B cell (primary cell): ENCODE results near the gene IL17RC. TPM values are rescaled to one million over a fixed set of nuclear protein-coding genes. Genes with fewer than 3 reads are reported as not detected.

Experiments used
- ATAC-seq: fragments of 200-7000 bp; cut with Tn5 transposase; one replicate; pipeline ENCODE4 v1.10.0; 2021; ENCODE audit warnings: low read depth, mild to moderate bottlenecking, moderate number of reproducible peaks, moderate library complexity
- CTCF ChIA-PET: fragments of 350-600 bp; sonication (Branson Sonifier 250); formaldehyde crosslinking; loops from one replicate; lab custom pipeline; 2021; ENCODE audit warnings: antibody characterized with exemption, inconsistent platforms; lab: Charles Lee
- POLR2A ChIA-PET: fragments of 350-600 bp; sonication (Branson Sonifier 250); formaldehyde crosslinking; loops from one replicate; lab custom pipeline; 2021; ENCODE audit warnings: antibody characterized with exemption; lab: Charles Lee
- DNase-seq: peaks from one replicate; pipeline ENCODE4 v3.0.0; 2013
- H2AFZ ChIP-seq: 2 replicates; pipeline ENCODE4 v1.6.1; 2012; ENCODE audit warnings: mild to moderate bottlenecking, low read depth, low read length; ENCODE audit not compliant: insufficient read depth, poor library complexity, severe bottlenecking
- H3K27ac ChIP-seq, 2 donors: 1 replicate in 1 of 2; 2 replicates in 1 of 2; pipeline ENCODE4 v1.5.1; 2012 to 2013; ENCODE audit warnings: low read length in 2 of 2, mild to moderate bottlenecking in 2 of 2, moderate library complexity in 1 of 2
- H3K27me3 ChIP-seq, 4 experiments: fragments of 200-600 bp in 1 of 4; sonication (generic) in 1 of 4; replicated peaks in 1 of 4; 1 replicate in 2 of 4; 2 replicates in 2 of 4; pipeline versions ENCODE4 v1.6.1 to v1.7.0; 2013 to 2016; ENCODE audit warnings: low read length in 3 of 4, mild to moderate bottlenecking in 2 of 4, mixed read lengths in 1 of 4, moderate library complexity in 1 of 4; ENCODE audit not compliant: insufficient read depth in 4 of 4, control insufficient read depth in 3 of 4; ENCODE audit errors: control extremely low read depth in 1 of 4
- H3K36me3 ChIP-seq, 2 experiments: replicated peaks in 1 of 2; 1 replicate in 1 of 2; 2 replicates in 1 of 2; pipeline versions ENCODE4 v1.6.1 to v1.7.1; 2013; ENCODE audit warnings: low read length in 1 of 2; ENCODE audit not compliant: insufficient read depth in 2 of 2, control insufficient read depth in 1 of 2; ENCODE audit errors: control extremely low read depth in 1 of 2, extremely low read depth in 1 of 2
- H3K4me1 ChIP-seq, 2 donors: fragments of 200-600 bp in 1 of 2; sonication (generic) in 1 of 2; 1 replicate in 1 of 2; 2 replicates in 1 of 2; pipeline versions ENCODE4 v1.5.1 to v1.6.1; 2013 to 2017; ENCODE audit warnings: low read length in 2 of 2; ENCODE audit not compliant: control insufficient read depth in 2 of 2, insufficient read depth in 2 of 2
- H3K4me2 ChIP-seq: replicated peaks from 2 replicates; pipeline ENCODE3; 2012; ENCODE audit warnings: mild to moderate bottlenecking, low read depth, low read length; ENCODE audit not compliant: poor library complexity, severe bottlenecking
- H3K4me3 ChIP-seq, 5 experiments: fragments of 200-600 bp in 1 of 5; sonication (generic) in 1 of 5; 1 replicate in 3 of 5; 2 replicates in 2 of 5; pipeline versions ENCODE4 v1.5.1 to v1.7.0; 2011 to 2016; ENCODE audit warnings: low read length in 4 of 5, mild to moderate bottlenecking in 4 of 5, low read depth in 2 of 5, control low read depth in 1 of 5, moderate library complexity in 1 of 5; ENCODE audit not compliant: insufficient read depth in 1 of 5; ENCODE audit errors: control extremely low read depth in 1 of 5, extremely low read depth in 1 of 5
- H3K79me2 ChIP-seq: fragments of 200-600 bp; sonication (generic); one replicate; pipeline ENCODE4 v1.6.0; 2016; ENCODE audit warnings: low read length; ENCODE audit not compliant: control insufficient read depth, insufficient read depth
- H3K9ac ChIP-seq: fragments of 200-600 bp; sonication (generic); 2 replicates; pipeline ENCODE4 v1.6.1; 2017; ENCODE audit warnings: mild to moderate bottlenecking, low read length, moderate library complexity
- H3K9me3 ChIP-seq, 3 donors: one replicate each; pipeline versions ENCODE4 v1.6.1 to v1.7.1; 2013; ENCODE audit warnings: low read length in 2 of 3; ENCODE audit not compliant: control insufficient read depth in 2 of 3, insufficient read depth in 1 of 3; ENCODE audit errors: control extremely low read depth in 1 of 3
- H4K20me1 ChIP-seq: 2 replicates; pipeline ENCODE4 v1.6.0; 2012; ENCODE audit warnings: mild to moderate bottlenecking, low read length; ENCODE audit not compliant: insufficient read depth, control insufficient read depth, poor library complexity, severe bottlenecking
- H3K27ac Mint-ChIP-seq: one replicate; pipeline ENCODE4 v1.8.0; 2021; ENCODE audit warnings: mixed read lengths
- H3K27me3 Mint-ChIP-seq: one replicate; pipeline ENCODE4 v1.8.0; 2021; ENCODE audit warnings: mixed read lengths
- H3K4me1 Mint-ChIP-seq: one replicate; pipeline ENCODE4 v1.8.0; 2021; ENCODE audit warnings: mixed read lengths
- H3K4me3 Mint-ChIP-seq: one replicate; pipeline ENCODE4 v1.8.0; 2021; ENCODE audit warnings: mixed read lengths
- H3K9me3 Mint-ChIP-seq: one replicate; pipeline ENCODE4 v1.8.0; 2022; ENCODE audit warnings: mixed read lengths; ENCODE audit not compliant: insufficient read depth
- EZH2 ChIP-seq: IDR thresholded peaks from 2 replicates; pipeline ENCODE4 v1.6.1; 2012; ENCODE audit warnings: borderline replicate concordance, low read depth, mild to moderate bottlenecking, moderate library complexity, low read length; ENCODE audit not compliant: insufficient read depth, poor library complexity, severe bottlenecking
- WGBS: methylation state at CpG from one replicate; pipeline ENCODE4 v1.1.5; 2013; ENCODE audit warnings: missing lambda C conversion rate; ENCODE audit not compliant: insufficient coverage; 5-methylcytosine and 5-hydroxymethylcytosine counted together
- intact Hi-C: fragments of 100-400 bp; cut with micrococcal nuclease; formaldehyde crosslinking; loops from one replicate; pipeline ENCODE4 v1.10.0; 2022
- polyA plus RNA-seq: library from polyadenylated mRNA; depleted of rRNA; stranded (reverse); fragments of >200 nt; gene quantifications from 2 replicates; pipeline ENCODE4 v1.2.3, GENCODE V29; 2012
- total RNA-seq, 2 donors: library from RNA; stranded (reverse); fragments of 120-200 nt in 1 of 2; gene quantifications; 1 replicate in 1 of 2; 2 replicates in 1 of 2; pipeline versions ENCODE4 v1.2.3 to v1.2.4, GENCODE V29; 2013 to 2022
- TF ChIP-seq, protein P1 (sequence below): fragments of 200-600 bp; IDR thresholded peaks from one replicate; pipeline ENCODE4 v1.8.0; 2022; ENCODE audit warnings: antibody characterized with exemption, mild to moderate bottlenecking

Gene IL17RC
- total and polyA plus RNA-seq, 2 donors (not counting 1 experiment from before 2014, with no cell fraction given): 0.25 to 0.98 TPM

DNA sequence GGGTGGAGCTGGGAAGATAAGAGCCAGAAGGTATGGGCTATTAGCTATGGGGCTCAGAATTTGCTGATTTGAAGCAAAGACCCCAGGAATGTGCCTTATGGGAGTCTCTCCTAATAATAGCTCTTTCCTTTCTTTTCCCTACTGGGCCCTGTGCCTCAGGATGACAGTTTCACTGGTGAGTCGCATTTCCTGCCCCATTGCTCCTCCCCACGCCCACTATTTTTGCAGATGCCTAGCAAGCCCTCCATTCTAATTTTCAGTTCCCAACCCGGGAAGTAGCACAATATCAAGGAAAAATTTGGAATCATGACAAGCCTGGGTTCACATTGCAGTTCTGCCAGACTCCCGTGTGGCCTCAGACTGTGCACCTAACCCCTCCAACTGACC is 13.7 kb upstream of the IL17RC start:
- Mint-ChIP-seq H3K4me1 (no peaks in the 10 kb centered on the region), H3K27ac (no peak overlapping the region), H3K9me3 (no peaks in the 10 kb centered on the region), H3K4me3 (no peak overlapping the region), H3K27me3 (peaks cover 4% of the 10 kb centered on the region)
- DNase-seq (no peak), ATAC-seq (no peak)
- ChIA-PET CTCF (no interaction called here), POLR2A (no interaction called here)
- TF ChIP-seq, protein P1, sequence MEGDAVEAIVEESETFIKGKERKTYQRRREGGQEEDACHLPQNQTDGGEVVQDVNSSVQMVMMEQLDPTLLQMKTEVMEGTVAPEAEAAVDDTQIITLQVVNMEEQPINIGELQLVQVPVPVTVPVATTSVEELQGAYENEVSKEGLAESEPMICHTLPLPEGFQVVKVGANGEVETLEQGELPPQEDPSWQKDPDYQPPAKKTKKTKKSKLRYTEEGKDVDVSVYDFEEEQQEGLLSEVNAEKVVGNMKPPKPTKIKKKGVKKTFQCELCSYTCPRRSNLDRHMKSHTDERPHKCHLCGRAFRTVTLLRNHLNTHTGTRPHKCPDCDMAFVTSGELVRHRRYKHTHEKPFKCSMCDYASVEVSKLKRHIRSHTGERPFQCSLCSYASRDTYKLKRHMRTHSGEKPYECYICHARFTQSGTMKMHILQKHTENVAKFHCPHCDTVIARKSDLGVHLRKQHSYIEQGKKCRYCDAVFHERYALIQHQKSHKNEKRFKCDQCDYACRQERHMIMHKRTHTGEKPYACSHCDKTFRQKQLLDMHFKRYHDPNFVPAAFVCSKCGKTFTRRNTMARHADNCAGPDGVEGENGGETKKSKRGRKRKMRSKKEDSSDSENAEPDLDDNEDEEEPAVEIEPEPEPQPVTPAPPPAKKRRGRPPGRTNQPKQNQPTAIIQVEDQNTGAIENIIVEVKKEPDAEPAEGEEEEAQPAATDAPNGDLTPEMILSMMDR: no peak
- no peak for TF ChIP-seq EZH2
- no peak overlapping the region for H3K4me2 ChIP-seq
- WGBS: 31% methylated on average over 3 of the region's 4 CpGs
- H3K4me1 ChIP-seq: no peaks in the 10 kb centered on the region
- no peak overlapping the region for H3K4me3 ChIP-seq
- no peak overlapping the region for H2AFZ ChIP-seq
- no peaks in the 10 kb centered on the region for H3K27me3 ChIP-seq
- peaks cover 20% of the 10 kb centered on the region for H3K79me2 ChIP-seq
- H3K9ac ChIP-seq: no peak overlapping the region
- H3K36me3 ChIP-seq: no peaks in the 10 kb centered on the region
- no peak overlapping the region for H3K27ac ChIP-seq
- H4K20me1 ChIP-seq: no peaks in the 10 kb centered on the region
- H3K9me3 ChIP-seq: no peaks in the 10 kb centered on the region
- intact Hi-C loops: no loop called here

DNA sequence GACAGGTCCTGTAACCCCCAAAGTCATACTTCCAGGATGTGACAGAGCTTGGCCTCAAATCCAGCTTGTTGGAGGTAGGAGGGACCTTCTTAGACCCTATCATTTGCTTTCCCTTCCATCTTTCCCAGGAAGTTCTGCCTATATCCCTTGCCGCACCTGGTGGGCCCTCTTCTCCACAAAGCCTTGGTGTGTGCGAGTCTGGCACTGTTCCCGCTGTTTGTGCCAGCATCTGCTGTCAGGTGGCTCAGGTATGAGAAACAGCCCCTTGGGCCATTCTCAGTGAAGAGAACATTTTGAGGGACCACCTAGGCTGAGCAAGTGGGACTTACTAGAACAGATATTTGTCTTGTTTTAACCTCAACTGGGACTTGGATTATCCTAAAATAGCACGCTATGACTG is 13.0 kb upstream of the IL17RC start:
- Histone ChIP-seq H3K27ac (no peak overlapping the region), H3K4me3 (no peak overlapping the region), H3K4me2 (no peak overlapping the region), H4K20me1 (no peaks in the 10 kb centered on the region), H3K79me2 (peaks cover 14% of the 10 kb centered on the region), H3K36me3 (no peaks in the 10 kb centered on the region), H3K4me1 (no peaks in the 10 kb centered on the region), H3K27me3 (no peaks in the 10 kb centered on the region), H3K9ac (no peak overlapping the region), H3K9me3 (no peaks in the 10 kb centered on the region), H2AFZ (no peak overlapping the region)
- Mint-ChIP-seq H3K4me3 (no peak overlapping the region), H3K27ac (no peak overlapping the region), H3K4me1 (no peaks in the 10 kb centered on the region), H3K27me3 (peaks cover 4% of the 10 kb centered on the region), H3K9me3 (no peaks in the 10 kb centered on the region)
- WGBS: 100% methylated on average over 3 of the region's 4 CpGs
- CTCF ChIA-PET: no interaction called here
- no peak for TF ChIP-seq EZH2
- TF ChIP-seq, protein P1: no peak
- POLR2A ChIA-PET: no interaction called here
- ATAC-seq (no peak), DNase-seq (no peak)
- intact Hi-C loops: no loop called here
